Activated CD8-positive, alpha-beta memory T cell treated with anti-CD3 and anti-CD28 coated beads, Interleukin-2, amount 50 U/mL, for 48 hours (primary cell): ENCODE results near the gene TIGD2.
"Not testable (repeated sequence)": the region's sequence is repeated elsewhere in the genome, so short reads cannot be mapped to it uniquely, and the experiment has no call there.

Source experiments
- DNase-seq: peaks from one replicate; pipeline ENCODE4 v3.0.0-alpha.2; 2020

Gene TIGD2

GRCh38 chr4:89121387-89122068 is 10.2 kb downstream of the TIGD2 start:
- no peak for DNase-seq

GRCh38 chr4:89123451-89123851 is 12.1 kb downstream of the TIGD2 start:
- no peak for DNase-seq

GRCh38 chr4:89125901-89126782 is 14.8 kb downstream of the TIGD2 start:
- no peak for DNase-seq

DNA sequence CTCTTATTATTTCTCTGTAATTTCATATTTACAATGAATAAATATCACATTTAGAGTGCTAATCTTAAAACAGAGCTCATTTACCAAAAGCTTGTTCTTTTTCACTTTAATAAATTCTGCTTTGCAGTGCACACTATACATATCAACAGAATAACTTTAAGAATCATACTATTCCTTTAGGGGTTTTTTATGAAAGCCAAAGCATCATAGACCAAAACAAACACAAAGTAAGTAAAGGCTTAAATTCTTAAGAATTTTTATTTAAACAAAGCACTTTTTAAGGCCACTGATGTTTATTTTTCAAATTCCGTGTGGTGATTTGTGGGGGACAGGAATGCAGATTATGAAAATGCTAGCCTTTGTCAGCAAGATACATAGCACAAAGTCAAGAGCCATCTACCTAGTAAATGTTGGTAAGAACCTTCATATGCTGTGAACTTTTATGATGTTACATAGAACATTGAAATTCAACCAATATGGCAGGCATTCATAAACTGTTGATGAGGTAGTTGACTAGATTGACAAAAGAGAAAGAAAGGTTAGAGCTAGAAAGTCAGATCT is 17.8 kb downstream of the TIGD2 start:
- no peak for DNase-seq

- DNase-seq = no peak
These were observed 23.5 kb downstream of the TIGD2 start for GRCh38 chr4:89134775-89135319.

DNA sequence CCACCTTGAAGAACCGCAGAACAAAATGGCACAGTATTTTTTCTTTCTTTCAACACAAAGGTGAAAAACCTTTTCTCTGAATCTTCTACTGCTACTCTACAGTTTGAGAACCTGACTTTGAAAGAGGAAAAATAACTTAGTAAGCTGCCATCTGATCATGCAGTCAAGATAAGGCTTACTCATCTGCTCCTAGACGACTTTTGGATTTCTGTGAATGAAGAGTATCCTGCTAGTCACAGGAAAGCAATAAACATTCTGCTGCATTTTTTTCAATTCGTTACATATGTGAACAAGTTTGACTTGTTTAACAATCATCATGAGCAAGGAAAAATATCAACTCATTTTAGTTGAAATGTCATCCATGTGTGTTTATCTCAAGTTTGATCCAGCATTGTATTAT is 25.2 kb downstream of the TIGD2 start:
- DNase-seq = no peak

DNA sequence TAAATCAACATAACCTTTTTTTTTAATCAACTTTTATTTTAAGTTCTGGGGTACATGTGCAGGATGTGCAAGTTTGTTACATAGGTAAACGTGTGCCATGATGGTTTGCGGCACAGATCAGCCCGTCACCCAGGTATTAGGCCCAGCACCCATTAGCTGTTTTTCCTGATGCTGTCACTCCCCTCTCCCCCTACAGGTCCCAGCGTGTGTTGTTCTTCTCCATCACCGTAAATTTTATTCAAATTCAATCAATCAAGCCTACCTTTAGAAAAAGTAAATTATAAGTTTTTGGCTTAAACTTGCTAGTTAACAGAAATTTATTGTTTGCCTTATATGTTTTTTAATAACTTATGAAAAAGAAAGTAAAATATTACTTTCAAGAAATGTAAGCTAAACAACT is 25.9 kb downstream of the TIGD2 start:
- DNase-seq = no peak

- no peak for DNase-seq
These were observed 26.4 kb downstream of the TIGD2 start for GRCh38 chr4:89137695-89138094.

DNA sequence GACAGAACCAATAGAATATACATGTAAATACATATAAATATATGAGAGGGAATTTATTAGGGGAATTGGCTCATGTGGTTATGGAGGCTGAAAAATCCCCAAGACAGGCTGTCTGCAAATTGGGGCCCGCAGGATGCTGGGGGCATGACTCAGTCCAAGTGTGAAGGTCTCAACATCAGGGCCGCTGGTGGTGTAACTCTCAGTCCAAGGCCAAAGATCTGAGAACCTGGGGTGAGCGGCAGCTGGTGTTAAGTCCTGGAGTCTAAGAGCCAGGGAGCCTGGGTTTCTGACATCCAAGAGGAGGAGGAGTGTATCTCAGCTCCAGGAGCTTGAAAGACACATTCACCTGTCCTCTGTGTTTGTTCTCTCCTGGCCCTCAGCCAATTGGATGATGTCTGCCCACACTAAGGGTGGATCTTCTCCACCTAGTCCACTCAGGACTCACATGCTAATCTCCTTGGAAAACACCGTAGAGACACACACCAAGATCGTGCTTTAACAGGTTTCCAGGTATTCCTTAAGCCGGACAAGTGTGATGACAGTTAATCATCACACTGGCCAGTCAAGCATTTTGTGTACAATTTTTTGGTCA is 28.9 kb downstream of the TIGD2 start:
- DNase-seq = no peak

GRCh38 chr4:89142691-89143669 is 31.6 kb downstream of the TIGD2 start:
- DNase-seq = no peak

- DNase-seq = not testable (repeated sequence)
These were observed 33.3 kb downstream of the TIGD2 start for GRCh38 chr4:89144652-89145051.

GRCh38 chr4:89146196-89146595 is 34.9 kb downstream of the TIGD2 start:
- DNase-seq = no peak

DNA sequence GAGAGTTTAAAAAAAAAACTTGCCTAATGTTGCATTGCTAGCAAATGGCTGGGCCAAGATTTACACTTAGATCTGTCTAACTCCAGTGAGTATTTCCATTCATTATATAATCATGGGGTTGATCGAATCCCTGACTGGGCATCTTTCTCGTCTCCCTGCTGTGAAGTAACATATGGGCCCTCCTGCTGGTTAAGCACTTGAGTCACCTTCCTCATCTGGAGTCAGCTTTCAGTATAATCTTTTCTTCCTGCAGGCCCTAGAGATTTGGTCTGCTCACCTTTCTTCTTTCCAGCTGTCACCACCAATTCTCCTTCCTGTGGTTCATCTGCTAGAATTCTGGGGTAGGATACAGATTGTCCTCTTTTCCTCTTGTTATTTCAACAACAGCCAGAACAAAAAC is 41.6 kb downstream of the TIGD2 start:
- DNase-seq = no peak

DNA sequence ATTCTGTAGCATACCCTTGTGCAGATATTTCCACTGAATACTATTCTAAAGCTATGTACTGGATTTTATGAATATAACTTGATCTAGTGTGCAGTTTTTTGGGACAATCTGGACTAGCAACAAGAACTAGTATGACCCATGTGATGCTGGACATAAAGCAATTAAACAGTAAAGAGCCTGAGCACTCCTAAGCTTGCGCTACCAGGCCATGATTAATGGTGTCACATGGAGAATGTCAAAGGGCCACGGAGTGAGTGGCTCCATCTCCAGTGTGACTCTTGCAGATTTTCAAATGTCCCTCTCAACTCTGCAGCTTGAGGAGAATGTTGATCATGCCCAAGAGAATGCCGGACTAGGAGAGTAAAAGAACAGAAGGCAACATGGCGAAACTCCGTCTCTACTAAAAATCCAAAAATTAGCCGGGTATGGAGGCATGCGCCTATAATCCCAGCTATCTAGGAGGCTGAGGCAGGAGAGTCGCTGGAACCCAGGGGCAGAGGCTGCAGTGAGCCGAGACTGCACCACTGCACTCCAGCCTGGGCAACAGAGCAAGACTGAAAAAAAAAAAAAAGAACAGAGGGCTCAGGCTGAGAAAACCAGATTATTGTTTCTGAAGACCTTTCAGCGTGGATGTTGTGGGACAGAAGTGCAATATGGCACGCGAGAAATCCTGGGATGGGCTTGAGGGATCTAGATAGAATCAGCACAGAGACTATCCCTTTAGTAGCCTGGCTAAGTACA is 45.0 kb downstream of the TIGD2 start:
- DNase-seq = no peak

DNA sequence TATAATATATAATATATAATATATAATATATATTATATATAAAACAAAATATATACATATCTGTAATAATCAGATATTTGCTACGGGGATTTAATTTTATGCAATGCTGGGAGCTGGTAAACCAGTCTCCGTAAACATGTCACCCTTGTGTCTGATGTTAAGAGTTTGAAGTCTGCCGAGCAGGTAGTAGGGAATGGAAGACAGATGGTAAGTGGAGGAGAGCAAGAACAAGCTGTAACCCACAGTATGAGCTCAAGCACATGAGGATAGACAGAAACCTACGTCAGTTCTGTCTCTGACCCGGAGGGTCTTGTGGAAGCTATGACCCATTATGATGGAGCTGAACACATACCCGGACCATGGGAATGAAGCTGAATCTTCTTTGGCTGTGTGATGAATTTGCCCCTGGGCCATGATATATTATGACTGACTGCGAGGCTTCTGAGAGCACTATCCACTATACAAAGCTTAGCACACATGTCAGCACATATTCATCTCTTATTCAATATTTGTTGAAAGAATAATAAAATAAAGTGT is 46.2 kb downstream of the TIGD2 start:
- no peak for DNase-seq

DNA sequence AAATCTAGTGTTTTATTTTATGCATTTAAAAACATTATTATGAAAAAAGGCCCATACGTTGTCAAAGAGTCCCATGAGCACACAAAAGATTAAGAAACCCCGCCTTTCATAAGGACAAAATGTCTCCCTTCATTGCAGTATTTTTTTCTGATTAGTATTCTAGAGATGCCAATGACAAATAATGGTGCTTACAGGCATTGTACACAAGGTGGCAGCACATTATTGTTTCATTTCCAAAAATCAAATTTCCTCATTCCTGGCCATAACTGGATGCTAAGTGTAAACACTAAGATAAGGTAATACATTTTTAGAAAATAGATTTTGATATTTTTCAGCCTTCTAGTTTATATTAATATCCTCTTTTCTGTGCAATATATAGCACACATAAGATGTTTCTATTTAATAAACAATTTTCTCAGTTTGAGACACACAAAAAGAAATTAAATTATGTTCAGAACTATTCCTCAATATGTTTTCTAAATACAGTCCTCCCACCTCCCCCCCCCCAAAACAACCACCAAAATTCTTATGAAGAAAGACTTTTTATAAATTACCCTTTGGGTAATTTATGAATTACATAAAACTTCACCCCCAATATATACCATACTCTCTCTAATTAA is 47.7 kb downstream of the TIGD2 start:
- no peak for DNase-seq

- no peak for DNase-seq
These were observed 49.5 kb downstream of the TIGD2 start for GRCh38 chr4:89160806-89161205.

DNA sequence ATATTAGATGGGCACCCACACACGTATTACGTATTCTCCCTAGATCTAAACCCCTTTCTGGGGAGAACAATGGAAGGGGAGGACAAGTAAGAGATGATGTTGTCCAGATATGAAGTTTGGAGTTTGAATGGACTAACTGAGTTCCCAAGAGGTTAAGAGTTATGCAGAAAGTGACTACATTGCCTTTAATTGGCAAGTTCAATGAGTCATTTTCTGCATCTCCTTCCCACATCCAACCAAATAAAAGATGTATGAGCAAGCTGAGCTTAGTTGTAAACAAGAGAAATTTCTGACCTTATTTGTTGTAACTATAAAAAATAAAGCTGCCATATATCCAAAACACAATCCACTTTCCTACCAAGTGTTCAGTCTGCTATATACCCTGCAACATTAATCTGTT is 50.5 kb downstream of the TIGD2 start:
- no peak for DNase-seq

GRCh38 chr4:89162496-89162895 is 51.2 kb downstream of the TIGD2 start:
- DNase-seq = no peak

GRCh38 chr4:89162987-89163386 is 51.7 kb downstream of the TIGD2 start:
- DNase-seq = no peak

GRCh38 chr4:89164400-89164799 is 53.1 kb downstream of the TIGD2 start:
- DNase-seq = no peak
